ENCODE results near the gene CLMN.

CLMN gene

DNA sequence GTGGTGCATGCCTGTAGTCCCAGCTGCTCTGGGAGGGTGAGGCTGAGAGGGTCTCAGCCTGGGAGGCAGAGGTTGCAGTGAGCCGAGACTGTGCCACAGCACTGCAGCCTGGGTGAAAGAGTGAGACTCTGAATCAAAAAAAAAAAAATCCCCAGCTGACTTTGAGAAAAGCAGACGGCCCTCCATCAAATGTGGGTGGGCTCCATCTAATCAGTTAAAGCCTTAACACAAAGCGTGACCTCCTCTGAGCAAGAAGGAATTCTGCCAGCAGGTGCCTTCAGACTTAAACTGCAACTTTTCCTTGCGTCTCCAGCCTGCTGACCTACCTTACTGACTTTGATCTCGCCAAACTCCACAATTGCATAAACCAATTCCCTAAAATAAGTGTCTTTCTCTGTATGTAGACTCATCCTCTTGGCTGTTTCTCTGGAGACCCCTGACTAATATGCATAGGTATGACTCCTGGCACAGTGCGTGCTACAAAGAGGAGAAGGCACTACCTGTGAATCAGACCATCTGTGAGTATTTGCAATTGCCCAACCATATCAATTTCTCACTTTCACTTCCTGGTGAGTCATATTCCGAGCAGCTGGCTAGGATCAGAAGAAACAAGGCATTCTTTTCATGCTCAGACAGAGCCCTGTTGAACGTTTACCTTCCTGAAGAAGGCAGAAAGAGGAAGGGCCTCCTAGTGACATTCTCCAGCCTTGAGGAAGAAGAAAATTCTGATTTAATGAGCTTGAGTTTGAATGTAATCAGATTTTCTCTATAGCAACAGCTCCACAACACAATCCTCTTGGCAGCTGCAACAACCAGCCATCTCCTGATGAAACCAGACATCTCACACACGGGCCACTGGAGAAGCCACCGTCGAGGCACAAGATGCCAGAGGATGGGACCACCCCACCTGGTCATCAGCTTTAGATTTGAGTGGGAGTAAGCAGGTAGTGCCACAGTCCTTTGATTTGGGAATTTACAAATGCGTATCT lies 54.3 kb downstream of the CLMN start:
- TF ChIP-seq, protein P1, sequence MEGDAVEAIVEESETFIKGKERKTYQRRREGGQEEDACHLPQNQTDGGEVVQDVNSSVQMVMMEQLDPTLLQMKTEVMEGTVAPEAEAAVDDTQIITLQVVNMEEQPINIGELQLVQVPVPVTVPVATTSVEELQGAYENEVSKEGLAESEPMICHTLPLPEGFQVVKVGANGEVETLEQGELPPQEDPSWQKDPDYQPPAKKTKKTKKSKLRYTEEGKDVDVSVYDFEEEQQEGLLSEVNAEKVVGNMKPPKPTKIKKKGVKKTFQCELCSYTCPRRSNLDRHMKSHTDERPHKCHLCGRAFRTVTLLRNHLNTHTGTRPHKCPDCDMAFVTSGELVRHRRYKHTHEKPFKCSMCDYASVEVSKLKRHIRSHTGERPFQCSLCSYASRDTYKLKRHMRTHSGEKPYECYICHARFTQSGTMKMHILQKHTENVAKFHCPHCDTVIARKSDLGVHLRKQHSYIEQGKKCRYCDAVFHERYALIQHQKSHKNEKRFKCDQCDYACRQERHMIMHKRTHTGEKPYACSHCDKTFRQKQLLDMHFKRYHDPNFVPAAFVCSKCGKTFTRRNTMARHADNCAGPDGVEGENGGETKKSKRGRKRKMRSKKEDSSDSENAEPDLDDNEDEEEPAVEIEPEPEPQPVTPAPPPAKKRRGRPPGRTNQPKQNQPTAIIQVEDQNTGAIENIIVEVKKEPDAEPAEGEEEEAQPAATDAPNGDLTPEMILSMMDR (IDR thresholded peaks at IDR 0.05), result no peak

DNA sequence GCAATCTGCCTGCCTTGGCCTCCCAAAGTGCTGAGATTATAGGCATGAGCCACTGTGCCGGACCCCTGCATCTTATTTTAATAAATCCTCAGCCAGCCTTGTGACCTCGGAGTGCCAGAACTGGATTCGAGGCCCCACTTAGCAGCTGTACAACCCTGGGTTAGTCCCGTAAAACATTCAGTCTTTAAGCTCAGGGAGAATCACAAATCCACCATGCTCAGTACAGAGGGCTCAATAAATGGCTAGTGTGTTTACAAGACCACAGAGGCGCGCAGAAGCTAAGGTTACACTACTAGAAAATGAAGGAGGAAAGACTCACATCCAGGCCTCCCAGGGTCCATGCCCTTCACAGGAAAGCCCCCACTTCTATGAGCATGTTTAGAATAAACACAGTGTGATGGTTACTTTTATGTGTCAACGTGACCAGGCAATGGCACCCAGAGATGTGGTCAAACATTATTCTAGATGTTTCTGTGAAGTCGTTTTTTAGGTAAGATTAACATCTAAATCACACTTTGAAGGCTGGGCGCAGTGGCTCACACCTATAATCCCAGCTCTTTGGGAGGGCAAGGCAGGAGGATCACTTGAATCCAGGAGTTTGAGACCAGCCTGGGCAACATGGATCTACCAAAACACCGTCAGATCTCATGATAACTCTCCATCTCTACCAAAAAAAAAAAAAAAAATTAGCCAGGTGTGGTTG lies 55.3 kb downstream of the CLMN start:
- TF ChIP-seq, protein P1 (IDR thresholded peaks at IDR 0.05), result no peak

DNA sequence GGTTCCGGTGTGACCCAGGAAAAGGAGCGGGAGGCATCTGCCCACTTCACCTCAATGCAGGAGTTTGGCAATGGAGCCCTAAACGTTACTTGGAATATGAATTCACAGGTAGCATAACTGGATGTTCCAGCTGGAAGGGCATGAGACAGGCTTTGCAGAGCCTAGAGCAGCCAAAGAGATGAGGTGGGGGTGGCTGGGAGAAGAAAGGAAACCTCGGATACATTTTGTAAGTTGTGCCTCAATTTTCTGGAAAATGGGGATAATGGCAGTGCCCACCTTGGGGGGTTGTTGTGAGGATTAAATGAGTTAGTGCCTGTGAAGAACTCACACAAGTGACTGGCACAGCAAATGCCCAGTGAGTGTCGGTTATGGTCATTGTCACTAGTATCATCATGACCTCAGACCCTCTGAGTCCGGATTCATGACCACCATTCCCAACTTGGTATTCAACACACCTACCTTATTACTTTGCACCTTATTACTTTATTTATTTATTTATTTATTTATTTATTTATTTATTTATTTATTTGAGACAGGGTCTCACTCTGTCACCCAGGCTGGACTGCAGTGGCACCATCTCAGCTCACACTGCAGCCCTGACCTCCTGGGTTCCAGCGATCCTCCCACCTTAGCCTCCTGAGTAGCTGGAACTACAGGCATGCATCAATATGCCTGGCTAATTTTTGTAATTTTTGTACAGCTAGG lies 56.0 kb downstream of the CLMN start:
- TF ChIP-seq, protein P1 (IDR thresholded peaks at IDR 0.05), result no peak

DNA sequence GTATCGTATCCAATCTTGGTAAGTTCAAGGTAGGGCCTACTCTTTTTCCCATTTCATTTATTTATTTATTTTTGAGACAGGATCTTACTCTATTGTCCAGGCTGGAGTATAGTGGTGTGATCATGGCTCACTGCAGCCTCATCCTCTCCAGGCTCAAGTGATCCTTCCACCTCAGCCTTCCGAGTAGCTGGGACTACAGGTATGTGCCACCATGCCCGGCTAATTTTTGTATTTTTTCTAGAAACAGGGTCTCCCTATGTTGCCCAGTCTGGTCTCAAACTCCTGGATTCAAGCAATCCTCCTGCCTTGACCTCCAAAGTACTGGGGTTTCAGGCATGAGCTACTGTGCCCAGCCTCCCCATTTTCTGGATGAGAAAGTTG lies 57.2 kb downstream of the CLMN start:
- TF ChIP-seq, protein P1 (IDR thresholded peaks at IDR 0.05), result no peak

DNA sequence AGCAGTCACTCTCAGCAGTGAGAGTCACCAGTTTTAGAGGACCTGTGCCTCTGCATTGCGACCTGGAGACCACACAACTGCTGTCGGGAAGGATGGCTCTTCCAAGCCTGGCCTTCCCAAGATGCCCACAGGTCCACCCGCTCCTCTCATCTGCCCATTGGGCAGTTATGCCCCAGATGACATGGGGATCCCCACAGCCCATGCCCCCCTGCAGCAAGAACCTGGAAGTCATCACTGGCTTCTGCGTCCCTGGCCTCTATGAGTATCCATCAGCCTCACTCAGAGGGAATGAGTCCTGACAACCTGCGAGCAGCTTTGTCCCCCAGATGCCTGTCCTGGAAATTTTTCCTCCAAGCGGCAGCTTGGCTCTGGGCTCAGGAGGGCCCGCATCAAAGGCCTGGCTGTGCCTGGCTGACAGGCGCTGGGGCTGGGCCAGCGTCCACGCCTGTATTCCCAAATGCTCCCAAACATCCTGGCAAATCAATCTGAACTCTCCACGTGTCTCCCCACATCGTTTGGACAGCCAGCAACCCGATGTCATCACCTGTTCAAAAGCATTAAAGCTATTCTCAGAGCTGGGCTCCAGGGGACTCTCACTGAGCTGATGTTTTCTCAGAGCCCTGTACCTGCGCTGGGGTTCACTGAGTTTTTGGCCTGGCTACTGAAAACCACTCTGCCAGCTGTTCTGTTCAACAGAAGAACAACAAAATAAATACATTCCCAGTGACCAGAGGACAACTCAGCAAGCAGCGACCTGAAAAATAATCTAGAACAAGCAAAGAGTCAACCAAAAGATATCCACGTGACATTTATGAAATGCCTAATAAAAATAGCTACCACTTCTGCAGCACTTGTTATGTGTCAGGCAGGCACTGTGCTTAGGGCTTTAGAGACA lies 57.8 kb downstream of the CLMN start:
- TF ChIP-seq, protein P1 (IDR thresholded peaks at IDR 0.05), result no peak

DNA sequence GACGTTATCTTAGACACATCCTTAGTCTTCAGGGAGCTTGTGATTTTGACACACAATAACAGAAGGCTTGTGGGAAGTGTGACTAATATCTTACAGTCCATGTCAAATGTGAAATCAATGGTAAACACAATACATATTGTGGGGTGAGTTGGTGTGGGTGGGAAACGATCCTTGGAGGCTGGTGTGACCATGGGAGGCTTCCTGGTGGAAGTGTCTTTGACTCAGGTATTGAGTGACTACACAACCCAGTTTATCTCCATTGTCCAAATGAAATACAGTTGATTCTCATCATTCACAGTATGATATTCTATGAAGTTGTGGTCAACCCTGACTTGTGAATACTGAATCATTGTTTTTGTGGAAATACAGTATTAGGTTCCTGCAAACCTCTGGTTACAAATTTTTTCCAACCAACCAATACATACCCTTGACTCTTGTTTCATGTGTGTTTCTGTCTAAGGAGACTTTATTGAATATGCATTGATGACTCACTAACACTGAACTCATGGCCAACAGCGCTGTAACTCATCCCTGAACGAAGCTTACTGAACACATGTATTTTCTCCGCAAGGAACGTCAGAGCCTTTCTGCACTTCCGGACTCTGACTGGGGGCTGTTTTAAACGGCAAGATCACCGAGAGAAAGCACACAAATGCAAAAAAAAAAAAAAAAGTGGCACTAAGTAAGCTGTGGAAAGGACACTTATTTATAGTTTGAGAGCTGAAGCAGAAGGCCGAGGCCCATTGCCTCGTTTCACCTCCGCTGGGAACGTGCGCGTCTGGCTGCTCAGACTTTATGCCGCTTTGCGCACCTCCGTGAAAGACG lies 59.0 kb downstream of the CLMN start:
- TF ChIP-seq, protein P1 (IDR thresholded peaks at IDR 0.05), result no peak
